HepG2 (cell line): ENCODE data around the gene EREG. TPM values are rescaled to one million over a fixed set of nuclear protein-coding genes. Genes with fewer than 3 reads are reported as not detected.
"Not testable (repeated sequence)": the region's sequence is repeated elsewhere in the genome, so short reads cannot be mapped to it uniquely, and the experiment has no call there.

ENCODE experiments used
- ATAC-seq: fragments of 200-7000 bp; cut with Tn5 transposase; 3 replicates; pipeline ENCODE4 v1.9.1; 2020; ENCODE audit warnings: mild to moderate bottlenecking, moderate library complexity
- BruUV-seq: library from RNA; stranded (reverse); fragments of 400-500 nt; replicated peaks from 2 replicates; lab custom pipeline; 2021; lab: Mats Ljungman, UMichigan
- CTCF ChIA-PET: fragments of 300-600 bp; formaldehyde crosslinking; extraction: SDS; loops from one replicate; lab custom pipeline; 2021; ENCODE audit warnings: low total read pairs, inconsistent platforms, low intra/inter-chr PET ratio; lab: Yijun Ruan, JAX
- POLR2A ChIA-PET: fragments of 350-600 bp; sonication (Branson Sonifier 250); formaldehyde crosslinking; loops from one replicate; lab custom pipeline; 2020; ENCODE audit warnings: antibody characterized with exemption, inconsistent platforms; lab: Yijun Ruan, JAX
- DNase-seq: peaks from one replicate; pipeline ENCODE4 v3.0.0-alpha.2; 2015; ENCODE audit warnings: low spot score
- FAIRE-seq: peaks from 3 replicates; lab custom pipeline; 2011; peaks lifted over from hg19 to GRCh38; lab: Jason Lieb, UNC
- H2AFZ ChIP-seq: one replicate; pipeline ENCODE4 v1.6.1; 2011; ENCODE audit warnings: low read length, inconsistent platforms
- H3K27ac ChIP-seq: fragments of 300-600 bp; 3 replicates; pipeline ENCODE4 v1.8.0; 2011; ENCODE audit warnings: mixed run types, mild to moderate bottlenecking, mixed read lengths, low read length, inconsistent platforms; ENCODE audit not compliant: insufficient read depth; ENCODE audit errors: extremely low read length
- H3K27me3 ChIP-seq, 2 experiments: fragments of 200-600 bp in 1 of 2; 2 replicates in 1 of 2; 3 replicates in 1 of 2; pipeline versions ENCODE4 v1.6.0 to v1.8.0; 2011; ENCODE audit warnings: low read length in 2 of 2, mild to moderate bottlenecking in 2 of 2, moderate library complexity in 2 of 2, inconsistent platforms in 1 of 2; ENCODE audit not compliant: insufficient read depth in 2 of 2, control insufficient read depth in 1 of 2
- H3K36me3 ChIP-seq, 2 experiments: fragments of 200-600 bp in 1 of 2; replicated peaks in 1 of 2; 2 replicates in 1 of 2; 3 replicates in 1 of 2; pipeline versions ENCODE4 v1.5.1 to v1.8.0; 2011; ENCODE audit warnings: low read length in 2 of 2, inconsistent platforms in 1 of 2; ENCODE audit not compliant: insufficient read depth in 2 of 2, control insufficient read depth in 1 of 2
- H3K4me1 ChIP-seq: 2 replicates; pipeline ENCODE4 v1.5.1; 2012; ENCODE audit warnings: low read length, inconsistent platforms; ENCODE audit not compliant: insufficient read depth
- H3K4me2 ChIP-seq: 2 replicates; pipeline ENCODE4 v1.6.0; 2011; ENCODE audit warnings: low read depth, low read length, inconsistent platforms
- H3K4me3 ChIP-seq, 3 experiments: fragments of 200-600 bp in 1 of 3; sonication (generic), shearing (Covaris generic) in 1 of 3; replicated peaks in 1 of 3; 2 replicates each; pipeline ENCODE4 v1.5.1; 2011 to 2016; ENCODE audit warnings: low read length in 3 of 3, inconsistent platforms in 2 of 3, low read depth in 2 of 3, mild to moderate bottlenecking in 2 of 3, control low read depth in 1 of 3, mixed read lengths in 1 of 3; ENCODE audit not compliant: insufficient read depth in 1 of 3
- H3K79me2 ChIP-seq: one replicate; pipeline ENCODE4 v1.6.1; 2011; ENCODE audit warnings: low read length, inconsistent platforms; ENCODE audit not compliant: insufficient read depth
- H3K9ac ChIP-seq: 2 replicates; pipeline ENCODE4 v1.6.0; 2011; ENCODE audit warnings: mild to moderate bottlenecking, low read depth, low read length, inconsistent platforms; ENCODE audit not compliant: insufficient read depth
- H3K9me3 ChIP-seq: 2 replicates; pipeline ENCODE4 v1.5.1; 2012; ENCODE audit warnings: mild to moderate bottlenecking, low read length
- H4K20me1 ChIP-seq: 2 replicates; pipeline ENCODE4 v1.6.0; 2011; ENCODE audit warnings: inconsistent platforms, mild to moderate bottlenecking, low read length, moderate library complexity; ENCODE audit not compliant: insufficient read depth
- PHF8 ChIP-seq: sonication (generic); formaldehyde crosslinking; IDR thresholded peaks from 2 replicates; pipeline ENCODE4 v1.5.0; 2020; ENCODE audit warnings: missing genetic modification reagents
- PRPF4 ChIP-seq: fragments of 200-400 bp; formaldehyde crosslinking; IDR thresholded peaks from 2 replicates; pipeline ENCODE4 v1.6.1; 2016; ENCODE audit warnings: low read length, low read depth; ENCODE audit not compliant: poor library complexity, severe bottlenecking
- ZNF30 ChIP-seq: sonication (generic); formaldehyde crosslinking; IDR thresholded peaks from 2 replicates; pipeline ENCODE4 v1.5.0; 2020; ENCODE audit warnings: mild to moderate bottlenecking, missing genetic modification reagents
- ZNF557 ChIP-seq: sonication (generic); formaldehyde crosslinking; IDR thresholded peaks from 2 replicates; pipeline ENCODE4 v1.4.0; 2020; ENCODE audit warnings: missing genetic modification reagents
- ZNF609 ChIP-seq: sonication (generic); formaldehyde crosslinking; IDR thresholded peaks from 2 replicates; pipeline ENCODE4 v1.4.0; 2020; ENCODE audit warnings: mild to moderate bottlenecking, missing genetic modification reagents, borderline replicate concordance
- ZNF703 ChIP-seq: sonication (generic); formaldehyde crosslinking; IDR thresholded peaks from 2 replicates; pipeline ENCODE4 v1.5.1; 2020; ENCODE audit warnings: missing genetic modification reagents, mild to moderate bottlenecking, moderate library complexity, borderline replicate concordance
- ZNF83 ChIP-seq: sonication (generic); formaldehyde crosslinking; IDR thresholded peaks from 2 replicates; pipeline ENCODE4 v1.4.0; 2020; ENCODE audit warnings: missing genetic modification reagents, mild to moderate bottlenecking, borderline replicate concordance
- WGBS: methylation state at CpG from one replicate; pipeline ENCODE4 v1.1.6; 2017; ENCODE audit warnings: low lambda C conversion rate; 5-methylcytosine and 5-hydroxymethylcytosine counted together
- in situ Hi-C: cut with HindIII; loops from 2 replicates; pipeline ENCODE4 v1.10.0; 2017; ENCODE audit warnings: low pct_unique_long_range_greater_than_20kb; ENCODE audit not compliant: extremely low pct_ligation_motif_present
- intact Hi-C: fragments of 100-400 bp; cut with micrococcal nuclease; formaldehyde crosslinking; loops from one replicate; pipeline ENCODE4 v1.10.0; 2022; ENCODE audit not compliant: unreplicated experiment
- polyA plus RNA-seq, 8 experiments: library from polyadenylated mRNA; depleted of rRNA in 3 of 8; stranded (reverse) in 7 of 8; unstranded in 1 of 8; fragments of >200 nt; fragmentation: Illumina TruSeq in 4 of 8; extraction: Trizol in 4 of 8; gene quantifications; 2 replicates each; pipeline versions ENCODE4 v1.2.1 to v1.2.3, GENCODE V29; 2011 to 2016; ENCODE audit warnings: low read depth in 4 of 8, missing spikeins in 1 of 8, mixed read lengths in 1 of 8; ENCODE audit not compliant: insufficient read depth in 1 of 8
- total RNA-seq, 5 experiments: library from RNA; depleted of rRNA; stranded (reverse); fragments of >200 nt; fragmentation: Illumina TruSeq; extraction: Trizol; gene quantifications; 2 replicates each; pipeline ENCODE4 v1.2.3, GENCODE V29; 2016; ENCODE audit warnings: low read depth in 1 of 5
- TF ChIP-seq, protein P1 (sequence below): conservative IDR thresholded peaks from 2 replicates; pipeline ENCODE4 v1.6.1; 2018; ENCODE audit warnings: missing genetic modification reagents

EREG gene
- total and polyA plus RNA-seq, 2 of the 13 experiments (the other 11 are each of a cell fraction or from before 2014, with no cell fraction given) = 0.11 to 0.13 TPM

- WGBS = 57% methylated on average over 6 of the region's 6 CpGs
- Histone ChIP-seq H4K20me1 (no peaks in the 10 kb centered on the region), H3K27me3 (no peaks in the 10 kb centered on the region), H3K9ac (no peak overlapping the region), H3K79me2 (no peaks in the 10 kb centered on the region), H3K36me3 (no peaks in the 10 kb centered on the region), H3K4me1 (no peaks in the 10 kb centered on the region), H3K4me2 (no peak overlapping the region), H3K27ac (no peak overlapping the region), H3K9me3 (no peaks in the 10 kb centered on the region), H3K4me3 (no peak overlapping the region), H2AFZ (no peak overlapping the region)
- ChIA-PET CTCF (no interaction called here), POLR2A (no interaction called here)
- DNase-seq (no peak), ATAC-seq (no peak), FAIRE-seq (no peak)
- BruUV-seq = no TSS peak
- in situ Hi-C loops = no loop called here
- TF ChIP-seq ZNF30 (CRISPR knock-in tag) (no peak), PRPF4 (no peak), PHF8 (CRISPR knock-in tag) (no peak), ZNF609 (no peak), ZNF83 (CRISPR knock-in tag) (no peak), ZNF703 (CRISPR knock-in tag) (no peak), ZNF557 (CRISPR knock-in tag) (no peak)
- TF ChIP-seq, protein P1, sequence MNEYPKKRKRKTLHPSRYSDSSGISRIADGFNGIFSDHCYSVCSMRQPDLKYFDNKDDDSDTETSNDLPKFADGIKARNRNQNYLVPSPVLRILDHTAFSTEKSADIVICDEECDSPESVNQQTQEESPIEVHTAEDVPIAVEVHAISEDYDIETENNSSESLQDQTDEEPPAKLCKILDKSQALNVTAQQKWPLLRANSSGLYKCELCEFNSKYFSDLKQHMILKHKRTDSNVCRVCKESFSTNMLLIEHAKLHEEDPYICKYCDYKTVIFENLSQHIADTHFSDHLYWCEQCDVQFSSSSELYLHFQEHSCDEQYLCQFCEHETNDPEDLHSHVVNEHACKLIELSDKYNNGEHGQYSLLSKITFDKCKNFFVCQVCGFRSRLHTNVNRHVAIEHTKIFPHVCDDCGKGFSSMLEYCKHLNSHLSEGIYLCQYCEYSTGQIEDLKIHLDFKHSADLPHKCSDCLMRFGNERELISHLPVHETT = no peak
- intact Hi-C loops = no loop called here
Observed at GRCh38 chr4:74397748-74398426, 32.9 kb downstream of the EREG start.

GRCh38 chr4:74398894-74399589 is 34.1 kb downstream of the EREG start:
- H4K20me1 ChIP-seq, H3K9me3 ChIP-seq, POLR2A ChIA-PET, H3K27ac ChIP-seq, ATAC-seq, intact Hi-C loops, H3K79me2 ChIP-seq, H3K4me2 ChIP-seq, H3K4me3 ChIP-seq, BruUV-seq, H2AFZ ChIP-seq, H3K27me3 ChIP-seq, H3K4me1 ChIP-seq, DNase-seq, H3K9ac ChIP-seq, H3K36me3 ChIP-seq, CTCF ChIA-PET, FAIRE-seq, in situ Hi-C loops: not testable (repeated sequence)
- WGBS = 97% methylated on average over 4 of the region's 32 CpGs
